Liver (tissue), 3 donors: ENCODE data around the gene THAP3.

ENCODE experiments used
- ATF3 ChIP-seq: IDR thresholded peaks from 2 replicates; pipeline ENCODE4 v1.6.1; 2016; ENCODE audit warnings: antibody characterized with exemption
- CTCF ChIP-seq: fragments of 150-350 bp; IDR thresholded peaks from 2 replicates; pipeline ENCODE4 v1.5.1; 2017; ENCODE audit warnings: improper control_type of control experiment, low read depth, low read length; ENCODE audit not compliant: missing input control
- GABPA ChIP-seq, 2 donors: IDR thresholded peaks in 1 of 2; conservative IDR thresholded peaks in 1 of 2; 2 replicates each; pipeline ENCODE4 v1.6.1; 2016; ENCODE audit warnings: antibody characterized with exemption in 2 of 2, mild to moderate bottlenecking in 1 of 2, moderate library complexity in 1 of 2
- JUND ChIP-seq, 2 donors: IDR thresholded peaks; 2 replicates each; pipeline ENCODE4 v1.6.1; 2016; ENCODE audit warnings: antibody characterized with exemption in 2 of 2
- MAX ChIP-seq: IDR thresholded peaks from 2 replicates; pipeline ENCODE4 v1.6.1; 2016; ENCODE audit warnings: antibody characterized with exemption
- RAD21 ChIP-seq, 2 donors: IDR thresholded peaks; 2 replicates each; pipeline ENCODE4 v1.6.1; 2016; ENCODE audit warnings: antibody characterized with exemption in 2 of 2, mild to moderate bottlenecking in 2 of 2
- REST ChIP-seq: IDR thresholded peaks from 2 replicates; pipeline ENCODE4 v1.6.1; 2016; ENCODE audit warnings: antibody characterized with exemption, mild to moderate bottlenecking
- RXRA ChIP-seq, 2 donors: IDR thresholded peaks; 2 replicates each; pipeline ENCODE4 v1.6.1; 2017 to 2018; ENCODE audit warnings: antibody characterized with exemption in 2 of 2, mild to moderate bottlenecking in 1 of 2
- SP1 ChIP-seq: IDR thresholded peaks from 2 replicates; pipeline ENCODE4 v1.6.1; 2018; ENCODE audit warnings: antibody characterized with exemption, mild to moderate bottlenecking
- TAF1 ChIP-seq: conservative IDR thresholded peaks from 2 replicates; pipeline ENCODE4 v1.6.1; 2016; ENCODE audit warnings: antibody characterized with exemption, mild to moderate bottlenecking
- YY1 ChIP-seq: IDR thresholded peaks from 2 replicates; pipeline ENCODE4 v1.6.1; 2016; ENCODE audit warnings: antibody characterized with exemption, mild to moderate bottlenecking
- ZBTB33 ChIP-seq: IDR thresholded peaks from 2 replicates; pipeline ENCODE4 v1.6.1; 2016; ENCODE audit warnings: antibody characterized with exemption
- donor health status: healthy.
- donor health status: healthy.

- TF ChIP-seq CTCF (no peak), REST (no peak), TAF1 (no peak), MAX (no peak), ZBTB33 (no peak), GABPA (IDR thresholded peaks at IDR 0.05 in 1 of 2, conservative IDR thresholded peaks at IDR 0.05 in 1 of 2) (no peak), RAD21 (IDR thresholded peaks at IDR 0.05) (no peak), YY1 (no peak), ATF3 (no peak), RXRA (IDR thresholded peaks at IDR 0.05) (no peak), JUND (IDR thresholded peaks at IDR 0.05) (no peak), SP1 (no peak)
Measured at GRCh38 chr1:6625584-6626149, 999 bp downstream of the THAP3 start.
